ENCODE data around the gene LAMC3. TPM values are rescaled to one million over a fixed set of nuclear protein-coding genes. Genes with fewer than 3 reads are reported as not detected.

The LAMC3 gene
- total RNA-seq, 1 experiment from 2014 or later, result not detected

GRCh38 chr9:131084661-131085369 lies 75.8 kb downstream of the LAMC3 start:
- Histone ChIP-seq H3K27ac (no peak overlapping the region), H3K4me1 (no peaks in the 10 kb centered on the region), H3K36me3 (no peaks in the 10 kb centered on the region), H3K9me3 (replicated peaks) (no peaks in the 10 kb centered on the region), H3K27me3 (peaks cover 16% of the 10 kb centered on the region; the same call in 1 of the 2 replicates), H3K4me3 (no peak overlapping the region)
- DNase-seq, result no peak

- no peak for DNase-seq
- H3K4me3 ChIP-seq, result no peak overlapping the region
- H3K27me3 ChIP-seq, result peaks cover 19% of the 10 kb centered on the region; the same call in 1 of the 2 replicates
- H3K4me1 ChIP-seq, result no peaks in the 10 kb centered on the region
- H3K36me3 ChIP-seq, result no peaks in the 10 kb centered on the region
- no peak overlapping the region for H3K27ac ChIP-seq
- H3K9me3 ChIP-seq (replicated peaks), result no peaks in the 10 kb centered on the region
Measured at GRCh38 chr9:131085370-131086122, 76.6 kb downstream of the LAMC3 start.

- Histone ChIP-seq H3K4me1 (peaks cover 7% of the 10 kb centered on the region; the same call in 1 of the 2 replicates), H3K27me3 (peaks cover 27% of the 10 kb centered on the region), H3K9me3 (replicated peaks) (no peaks in the 10 kb centered on the region), H3K36me3 (no peaks in the 10 kb centered on the region), H3K27ac (no peak overlapping the region), H3K4me3 (no peak overlapping the region)
- DNase-seq, result no peak
Measured at GRCh38 chr9:131087354-131087893, 78.5 kb downstream of the LAMC3 start.

GRCh38 chr9:131090025-131090787 lies 81.2 kb downstream of the LAMC3 start:
- Histone ChIP-seq H3K4me1 (peaks cover 7% of the 10 kb centered on the region; the same call in 1 of the 2 replicates), H3K27me3 (peaks cover 23% of the 10 kb centered on the region), H3K36me3 (no peaks in the 10 kb centered on the region), H3K27ac (no peak overlapping the region), H3K9me3 (replicated peaks) (no peaks in the 10 kb centered on the region), H3K4me3 (no peak overlapping the region)
- no peak for DNase-seq

GRCh38 chr9:131091352-131091992 lies 82.5 kb downstream of the LAMC3 start:
- Histone ChIP-seq H3K27ac (no peak overlapping the region), H3K4me1 (peaks cover 7% of the 10 kb centered on the region; the same call in 1 of the 2 replicates), H3K27me3 (peaks cover 31% of the 10 kb centered on the region), H3K36me3 (no peaks in the 10 kb centered on the region), H3K9me3 (replicated peaks) (no peaks in the 10 kb centered on the region), H3K4me3 (no peak overlapping the region)
- no peak for DNase-seq

- Histone ChIP-seq H3K27me3 (peaks cover 31% of the 10 kb centered on the region), H3K4me1 (peaks cover 7% of the 10 kb centered on the region; the same call in 1 of the 2 replicates), H3K4me3 (no peak overlapping the region), H3K27ac (no peak overlapping the region), H3K9me3 (replicated peaks) (no peaks in the 10 kb centered on the region), H3K36me3 (no peaks in the 10 kb centered on the region)
- no peak for DNase-seq
Measured at GRCh38 chr9:131092030-131092429, 83.1 kb downstream of the LAMC3 start.

GRCh38 chr9:131092548-131093440 lies 83.8 kb downstream of the LAMC3 start:
- H3K4me1 ChIP-seq, result peaks cover 10% of the 10 kb centered on the region
- H3K27me3 ChIP-seq, result peaks cover 32% of the 10 kb centered on the region
- H3K9me3 ChIP-seq (replicated peaks), result no peaks in the 10 kb centered on the region
- H3K4me3 ChIP-seq, result no peak overlapping the region
- DNase-seq, result no peak
- H3K36me3 ChIP-seq, result no peaks in the 10 kb centered on the region
- no peak overlapping the region for H3K27ac ChIP-seq

- DNase-seq, result no peak
- Histone ChIP-seq H3K4me3 (no peak overlapping the region), H3K27me3 (peaks cover 42% of the 10 kb centered on the region), H3K27ac (no peak overlapping the region), H3K4me1 (peaks cover 22% of the 10 kb centered on the region), H3K9me3 (replicated peaks) (no peaks in the 10 kb centered on the region), H3K36me3 (no peaks in the 10 kb centered on the region)
Measured at GRCh38 chr9:131094015-131094414, 85.0 kb downstream of the LAMC3 start.

GRCh38 chr9:131094622-131095021 lies 85.6 kb downstream of the LAMC3 start:
- no peak overlapping the region for H3K4me3 ChIP-seq
- no peaks in the 10 kb centered on the region for H3K36me3 ChIP-seq
- DNase-seq, result no peak
- no peaks in the 10 kb centered on the region for H3K9me3 ChIP-seq (replicated peaks)
- no peak overlapping the region for H3K27ac ChIP-seq
- H3K27me3 ChIP-seq, result peaks cover 42% of the 10 kb centered on the region
- H3K4me1 ChIP-seq, result peaks cover 22% of the 10 kb centered on the region

- Histone ChIP-seq H3K4me1 (peaks cover 22% of the 10 kb centered on the region), H3K4me3 (no peak overlapping the region), H3K27me3 (peaks cover 39% of the 10 kb centered on the region), H3K27ac (no peak overlapping the region), H3K36me3 (no peaks in the 10 kb centered on the region), H3K9me3 (replicated peaks) (no peaks in the 10 kb centered on the region)
- DNase-seq, result no peak
Measured at GRCh38 chr9:131095666-131096268, 86.8 kb downstream of the LAMC3 start.

- no peak within 1 kb of the TSS for H3K4me3 ChIP-seq
- peaks cover 35% of the 10 kb centered on the region for H3K27me3 ChIP-seq
- H3K9me3 ChIP-seq (replicated peaks), result no peaks in the 10 kb centered on the region
- H3K36me3 ChIP-seq, result no peaks in the 10 kb centered on the region
- H3K4me1 ChIP-seq, result peaks cover 22% of the 10 kb centered on the region
- no peak within 1 kb of the TSS for H3K27ac ChIP-seq
- no peak for DNase-seq
Measured at GRCh38 chr9:131096269-131097125, 87.5 kb downstream of the LAMC3 start, which contains the start of gene AIF1L. TSS of gene AIF1L (plus strand) at chr9:131096531. CDS start at chr9:131096630, 99 bp downstream.

- peaks cover 27% of the 10 kb centered on the region; the same call in 1 of the 2 replicates for H3K27me3 ChIP-seq
- H3K9me3 ChIP-seq (replicated peaks), result no peaks in the 10 kb centered on the region
- peaks cover 19% of the 10 kb centered on the region for H3K4me1 ChIP-seq
- no peak overlapping the region for H3K27ac ChIP-seq
- H3K4me3 ChIP-seq, result no peak overlapping the region
- H3K36me3 ChIP-seq, result no peaks in the 10 kb centered on the region
- DNase-seq, result no peak
Measured at GRCh38 chr9:131097126-131097947, 88.4 kb downstream of the LAMC3 start.
